Central memory CD8-positive, alpha-beta T cell (primary cell): ENCODE measurements around the gene RGS7.
"Not testable (repeated sequence)": the region's sequence is repeated elsewhere in the genome, so short reads cannot be mapped to it uniquely, and the experiment has no call there.

Experiments used
- ATAC-seq: fragments of 150-1000 bp; cut with Tn5 transposase; replicated peaks from 2 replicates; pipeline ENCODE4 v1.10.0; 2022; ENCODE audit warnings: mild to moderate bottlenecking, moderate FRiP score, moderate number of reproducible peaks; ENCODE audit not compliant: poor library complexity, severe bottlenecking; ENCODE audit errors: extremely low read depth
- DNase-seq, 2 donors: peaks; one replicate each; pipeline ENCODE4 v3.0.0; 2021; ENCODE audit warnings: low spot score in 2 of 2
- H3K27ac Mint-ChIP-seq: one replicate; pipeline ENCODE4 v1.8.0; 2022; ENCODE audit warnings: low read depth, mild to moderate bottlenecking, moderate library complexity, mixed read lengths
- H3K27me3 Mint-ChIP-seq: one replicate; pipeline ENCODE4 v1.8.0; 2022; ENCODE audit warnings: mixed read lengths
- H3K36me3 Mint-ChIP-seq: one replicate; pipeline ENCODE4 v1.8.0; 2022; ENCODE audit warnings: mild to moderate bottlenecking, moderate library complexity, mixed read lengths; ENCODE audit not compliant: insufficient read depth
- H3K4me1 Mint-ChIP-seq: one replicate; pipeline ENCODE4 v1.8.0; 2022; ENCODE audit warnings: mixed read lengths
- H3K4me3 Mint-ChIP-seq: one replicate; pipeline ENCODE4 v1.8.0; 2022; ENCODE audit warnings: mild to moderate bottlenecking, moderate library complexity, mixed read lengths
- H3K9me3 Mint-ChIP-seq: one replicate; pipeline ENCODE4 v1.8.0; 2022; ENCODE audit warnings: mixed read lengths

The RGS7 gene

DNA sequence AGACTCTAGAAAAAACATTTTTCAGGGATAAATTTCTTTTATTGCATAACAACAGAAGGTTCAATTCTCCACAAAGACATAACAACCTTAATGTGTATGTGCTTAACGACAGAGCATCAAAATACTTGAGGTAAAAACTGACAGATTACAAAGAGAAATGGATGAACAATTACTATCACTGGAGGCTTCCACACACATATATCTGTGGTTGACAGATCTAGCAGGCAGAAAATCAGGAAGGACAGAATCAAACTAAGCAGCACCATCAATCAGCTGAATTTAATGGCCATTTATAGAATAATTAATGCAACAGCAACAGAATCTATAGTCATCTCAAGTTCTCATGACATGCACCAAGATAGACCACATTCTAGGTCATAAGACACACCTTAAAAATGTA, 439.0 kb downstream of the RGS7 start:
- no peaks in the 10 kb centered on the region for H3K4me1 Mint-ChIP-seq

DNA sequence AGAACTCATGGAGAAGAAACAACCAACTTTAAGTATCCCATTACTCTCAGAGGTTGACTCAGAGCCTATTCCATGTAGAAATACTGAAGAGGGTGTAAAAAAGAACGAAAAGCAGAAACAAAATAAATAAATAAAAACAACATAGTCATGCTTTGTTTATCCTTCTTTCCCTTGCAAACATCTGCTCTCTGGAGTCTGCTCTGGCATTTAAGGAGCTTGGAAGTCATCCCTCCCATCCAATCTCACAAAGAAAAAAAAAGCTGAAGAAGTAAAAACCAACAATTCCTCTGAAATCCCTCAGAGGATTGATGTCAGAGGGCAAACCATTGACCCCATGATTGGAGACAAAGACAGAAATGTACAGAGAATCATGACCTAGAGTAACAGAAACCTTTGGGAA, 442.5 kb downstream of the RGS7 start:
- H3K4me3 Mint-ChIP-seq: no peak overlapping the region
- H3K27me3 Mint-ChIP-seq: no peaks in the 10 kb centered on the region
- no peak overlapping the region for H3K27ac Mint-ChIP-seq
- ATAC-seq: no peak
- H3K9me3 Mint-ChIP-seq: peaks cover 31% of the 10 kb centered on the region
- H3K36me3 Mint-ChIP-seq: no peaks in the 10 kb centered on the region
- no peak for DNase-seq
- H3K4me1 Mint-ChIP-seq: no peaks in the 10 kb centered on the region

More for the DNA sequence above, 439.0 kb downstream of the RGS7 start:
- peaks cover 37% of the 10 kb centered on the region for H3K9me3 Mint-ChIP-seq
- no peak overlapping the region for H3K27ac Mint-ChIP-seq
- no peak overlapping the region for H3K4me3 Mint-ChIP-seq
- DNase-seq (no peak), ATAC-seq (no peak)
- H3K36me3 Mint-ChIP-seq: no peaks in the 10 kb centered on the region
- H3K27me3 Mint-ChIP-seq: no peaks in the 10 kb centered on the region

DNA sequence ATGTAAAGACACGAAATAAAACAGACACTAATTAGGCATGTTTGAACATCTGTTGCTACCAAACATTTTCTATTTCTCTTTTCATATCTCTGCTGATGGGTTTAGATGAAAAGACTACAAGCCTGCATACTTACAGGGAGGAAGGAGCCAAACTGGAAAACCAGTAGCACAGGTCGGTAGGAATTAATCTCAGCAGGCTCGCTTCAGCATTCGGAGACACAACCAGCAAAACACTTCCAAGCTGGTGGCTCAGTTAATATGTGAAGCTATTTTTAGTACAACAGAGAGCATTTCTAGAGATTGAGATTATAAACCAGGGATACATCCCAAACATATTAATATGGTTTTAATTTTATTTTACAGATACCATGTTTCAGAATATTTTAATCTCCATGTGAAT, 444.2 kb downstream of the RGS7 start:
- DNase-seq (no peak), ATAC-seq (no peak)
- no peaks in the 10 kb centered on the region for H3K27me3 Mint-ChIP-seq
- H3K4me1 Mint-ChIP-seq: no peaks in the 10 kb centered on the region
- H3K27ac Mint-ChIP-seq: no peak overlapping the region
- H3K4me3 Mint-ChIP-seq: no peak overlapping the region
- H3K36me3 Mint-ChIP-seq: no peaks in the 10 kb centered on the region
- peaks cover 24% of the 10 kb centered on the region for H3K9me3 Mint-ChIP-seq

DNA sequence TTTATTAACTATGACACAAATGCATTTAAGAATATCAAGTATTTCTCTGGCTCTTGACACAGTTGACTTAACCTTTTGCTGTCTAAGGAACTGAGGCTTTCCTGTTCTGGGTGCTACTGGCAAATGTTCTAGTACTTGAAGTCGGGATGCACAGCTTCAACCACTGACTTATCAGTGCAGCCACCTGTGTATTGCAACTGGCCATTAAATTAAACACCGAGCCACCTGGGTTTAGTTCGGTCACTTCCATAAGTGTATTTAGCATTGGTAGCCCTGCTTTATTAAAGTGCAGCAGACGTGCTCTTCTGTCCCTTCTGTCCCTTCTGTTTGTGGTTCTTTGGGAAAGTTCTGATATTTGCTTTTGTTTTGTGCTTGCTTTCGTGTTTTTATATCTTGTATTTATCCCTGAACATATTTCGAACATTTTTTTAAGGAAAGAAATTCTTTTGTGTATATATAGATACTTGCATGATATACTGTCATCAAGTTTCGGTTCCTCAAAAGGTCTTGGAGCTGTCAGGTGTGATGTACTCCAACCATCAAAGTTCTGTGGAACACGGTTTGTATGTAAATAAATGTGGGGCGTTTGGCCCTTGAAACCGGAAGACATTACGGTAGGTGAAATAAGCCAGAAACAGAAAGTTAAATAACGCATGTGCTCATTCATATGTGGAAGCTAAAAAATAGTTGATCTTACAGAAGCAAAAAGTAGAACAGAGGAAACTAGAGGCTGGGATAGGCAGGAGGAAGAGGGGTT, 447.1 kb downstream of the RGS7 start:
- no peaks in the 10 kb centered on the region for H3K27me3 Mint-ChIP-seq
- H3K36me3 Mint-ChIP-seq: no peaks in the 10 kb centered on the region
- H3K9me3 Mint-ChIP-seq: peaks cover 20% of the 10 kb centered on the region
- DNase-seq: no peak
- no peaks in the 10 kb centered on the region for H3K4me1 Mint-ChIP-seq
- H3K27ac Mint-ChIP-seq: no peak overlapping the region
- H3K4me3 Mint-ChIP-seq: no peak overlapping the region
- ATAC-seq: no peak

DNA sequence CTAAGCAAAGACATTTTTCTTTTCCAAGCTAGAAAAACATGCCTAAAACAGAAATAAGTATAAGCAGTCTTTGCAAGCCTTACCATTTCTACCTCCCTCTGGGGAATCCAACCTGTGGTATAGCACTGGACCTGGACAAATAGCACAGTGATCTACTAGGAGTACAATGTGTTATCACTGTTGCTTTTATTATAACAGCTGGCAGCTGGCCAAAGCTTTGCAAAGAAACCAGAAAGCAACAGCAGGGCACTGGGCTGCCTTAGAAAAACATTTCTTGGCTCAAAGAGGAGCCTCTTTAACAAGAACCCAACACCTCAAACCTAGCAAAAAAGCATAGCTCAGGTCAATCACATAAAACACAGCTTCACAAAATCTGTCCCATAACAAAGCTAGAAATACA, 450.5 kb downstream of the RGS7 start:
- no peak overlapping the region for H3K27ac Mint-ChIP-seq
- ATAC-seq (no peak), DNase-seq (no peak)

DNA sequence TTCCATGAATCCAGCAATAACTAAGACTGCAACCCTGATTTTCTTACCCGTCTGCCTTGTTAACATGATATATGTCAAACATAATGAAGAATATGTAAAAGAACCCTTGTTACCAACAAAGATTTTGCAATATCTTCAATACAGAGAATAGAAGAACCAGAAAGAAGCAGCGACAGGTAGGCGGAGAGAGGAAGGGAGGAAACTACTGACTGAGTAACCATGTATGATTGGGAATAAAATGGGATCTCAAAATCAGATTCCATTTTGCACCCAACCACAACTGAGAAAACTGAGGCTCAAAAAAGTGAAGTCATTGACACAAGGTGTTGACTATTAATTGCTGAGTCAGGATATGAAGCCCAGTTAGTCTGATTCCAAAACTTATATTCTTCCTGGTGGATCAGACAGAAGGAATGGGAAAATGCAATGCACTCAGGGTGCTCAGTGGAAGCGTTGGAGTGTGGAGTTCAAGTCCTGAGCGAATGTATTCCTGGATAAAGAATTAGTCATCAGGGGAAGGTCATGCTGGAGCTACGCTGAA, 451.7 kb downstream of the RGS7 start:
- Mint-ChIP-seq H3K36me3 (no peaks in the 10 kb centered on the region), H3K9me3 (peaks cover 23% of the 10 kb centered on the region), H3K4me3 (no peak overlapping the region), H3K27ac (no peak overlapping the region), H3K4me1 (no peaks in the 10 kb centered on the region), H3K27me3 (no peaks in the 10 kb centered on the region)
- ATAC-seq: no peak
- DNase-seq: no peak

More for the DNA sequence above, 450.5 kb downstream of the RGS7 start:
- Mint-ChIP-seq H3K4me3 (no peak overlapping the region), H3K9me3 (peaks cover 30% of the 10 kb centered on the region), H3K36me3 (no peaks in the 10 kb centered on the region), H3K27me3 (no peaks in the 10 kb centered on the region), H3K4me1 (no peaks in the 10 kb centered on the region)

DNA sequence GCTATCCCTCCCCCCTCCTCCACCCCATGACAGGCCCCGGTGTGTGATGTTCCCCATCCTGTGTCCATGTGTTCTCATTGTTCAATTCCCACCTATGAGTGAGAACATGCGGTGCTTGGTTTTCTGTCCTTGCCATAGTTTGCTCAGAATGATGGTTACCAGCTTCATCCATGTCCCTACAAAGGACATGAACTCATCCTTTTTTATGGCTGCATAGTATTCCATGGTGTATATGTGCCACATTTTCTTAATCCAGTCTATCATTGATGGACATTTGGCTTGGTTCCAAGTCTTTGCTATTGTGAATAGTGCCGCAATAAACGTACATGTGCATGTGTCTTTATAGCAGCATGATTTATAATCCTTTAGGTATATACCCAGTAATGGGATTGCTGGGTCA, 461.6 kb downstream of the RGS7 start:
- not testable (repeated sequence) for ATAC-seq, DNase-seq, H3K4me3 Mint-ChIP-seq, H3K27ac Mint-ChIP-seq, H3K27me3 Mint-ChIP-seq, H3K4me1 Mint-ChIP-seq, H3K36me3 Mint-ChIP-seq
- H3K9me3 Mint-ChIP-seq: peaks cover 18% of the 10 kb centered on the region

DNA sequence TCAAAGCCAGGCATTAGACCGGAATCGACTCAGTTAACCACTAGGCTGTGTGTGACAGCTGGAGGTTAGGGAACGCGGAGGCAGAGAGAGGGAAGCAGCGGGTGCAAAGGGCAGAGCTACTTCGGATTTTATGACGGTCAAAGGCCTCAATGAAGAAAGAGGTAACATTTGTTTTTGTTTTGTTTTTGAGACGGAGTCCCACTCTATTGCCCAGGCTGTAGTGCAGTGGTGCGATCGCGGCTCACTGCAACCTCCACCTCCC, 468.3 kb downstream of the RGS7 start:
- no peak overlapping the region for H3K4me3 Mint-ChIP-seq
- peaks cover 5% of the 10 kb centered on the region for H3K9me3 Mint-ChIP-seq
- H3K27me3 Mint-ChIP-seq: no peaks in the 10 kb centered on the region

DNA sequence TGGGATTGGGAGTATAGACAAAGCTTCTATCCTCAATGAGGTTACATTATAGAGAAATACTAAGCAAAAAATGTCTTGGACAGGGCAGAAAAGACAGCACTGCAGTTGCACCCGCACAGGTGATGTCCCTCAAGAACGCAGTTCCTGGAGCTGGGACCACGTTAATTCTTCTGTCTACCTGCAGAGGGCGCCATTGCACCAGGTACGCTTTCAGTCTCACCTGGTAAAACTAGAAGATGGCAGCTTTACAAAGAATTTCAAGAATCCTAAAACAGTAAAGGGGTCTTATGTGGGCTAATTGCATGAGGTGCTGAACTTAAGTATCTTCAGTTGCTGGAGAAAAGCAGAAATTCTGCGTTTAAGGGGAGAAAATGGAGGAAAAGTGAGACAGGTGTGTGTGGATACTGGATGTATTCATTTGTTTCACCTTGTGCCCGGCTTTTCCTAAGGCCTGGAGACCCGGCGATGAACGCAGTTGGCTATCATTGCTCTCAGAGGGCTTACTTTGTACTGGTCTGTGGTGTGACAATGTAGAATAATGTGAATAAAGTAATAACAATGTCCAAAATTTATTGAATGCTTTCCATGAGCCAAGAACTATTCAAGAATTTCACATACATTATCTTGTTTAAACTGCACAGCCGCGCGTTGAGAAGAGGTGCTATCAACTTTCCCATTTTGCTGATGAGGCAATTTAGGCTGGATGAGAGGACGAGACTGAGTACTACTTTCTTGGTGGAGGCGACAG, 468.8 kb downstream of the RGS7 start:
- DNase-seq (no peak), ATAC-seq (no peak)
- Mint-ChIP-seq H3K9me3 (peaks cover 9% of the 10 kb centered on the region), H3K27me3 (no peaks in the 10 kb centered on the region), H3K4me1 (no peaks in the 10 kb centered on the region), H3K4me3 (no peak overlapping the region), H3K27ac (no peak overlapping the region), H3K36me3 (no peaks in the 10 kb centered on the region)

More for the DNA sequence above, 468.3 kb downstream of the RGS7 start:
- DNase-seq (no peak), ATAC-seq (no peak)
- H3K36me3 Mint-ChIP-seq: no peaks in the 10 kb centered on the region
- H3K27ac Mint-ChIP-seq: no peak overlapping the region
- no peaks in the 10 kb centered on the region for H3K4me1 Mint-ChIP-seq

DNA sequence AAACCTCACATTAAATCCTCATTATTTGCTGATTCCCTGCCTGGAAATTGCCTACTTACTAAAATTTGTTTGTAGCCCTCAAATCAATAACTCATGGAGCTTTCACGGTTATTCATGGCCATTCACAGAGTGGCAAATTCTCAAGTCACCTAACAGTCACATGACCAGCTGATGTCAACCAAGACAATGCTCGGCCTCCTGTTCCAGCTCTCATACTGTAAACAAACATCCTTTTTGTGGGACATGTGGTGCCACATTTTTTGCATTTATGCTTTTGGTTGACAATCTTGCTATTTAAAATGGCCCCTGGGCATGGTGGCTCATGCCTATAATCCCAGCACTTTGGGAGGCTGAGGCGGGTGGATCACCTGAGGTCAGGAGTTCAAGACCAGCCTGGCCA, 473.5 kb downstream of the RGS7 start:
- Mint-ChIP-seq H3K36me3 (no peaks in the 10 kb centered on the region), H3K4me3 (no peak overlapping the region), H3K9me3 (peaks cover 16% of the 10 kb centered on the region), H3K27ac (no peak overlapping the region), H3K27me3 (no peaks in the 10 kb centered on the region), H3K4me1 (no peaks in the 10 kb centered on the region)
- DNase-seq (no peak), ATAC-seq (no peak)

DNA sequence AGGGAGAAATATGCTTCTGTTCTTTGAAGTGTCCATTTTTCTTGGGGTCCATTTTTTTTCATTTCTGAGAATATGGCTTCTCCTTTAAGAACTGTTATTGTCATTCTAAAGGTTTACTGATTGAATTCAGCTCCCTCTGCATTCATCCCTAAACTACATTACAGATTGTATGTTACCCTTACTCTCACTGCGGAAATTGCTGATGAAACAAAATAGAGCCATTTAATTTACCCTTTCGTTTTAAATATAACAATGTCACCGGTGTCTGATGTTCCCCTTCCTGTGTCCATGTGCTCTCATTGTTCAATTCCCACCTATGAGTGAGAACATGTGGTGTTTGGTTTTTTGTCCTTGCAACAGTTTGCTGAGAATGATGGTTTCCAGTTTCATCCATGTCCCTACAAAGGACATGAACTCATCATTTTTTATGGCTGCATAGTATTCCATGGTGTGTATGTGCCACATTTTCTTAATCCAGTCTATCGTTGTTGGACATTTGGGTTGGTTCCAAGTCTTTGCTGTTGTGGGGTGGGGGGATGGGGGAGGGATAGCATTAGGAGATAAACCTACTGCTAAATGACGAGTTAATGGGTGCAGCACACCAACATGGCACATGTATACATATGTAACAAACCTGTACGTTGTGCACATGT, 474.2 kb downstream of the RGS7 start:
- H3K9me3 Mint-ChIP-seq: peaks cover 16% of the 10 kb centered on the region
- not testable (repeated sequence) for H3K4me1 Mint-ChIP-seq, H3K27ac Mint-ChIP-seq, ATAC-seq, H3K27me3 Mint-ChIP-seq, DNase-seq, H3K36me3 Mint-ChIP-seq, H3K4me3 Mint-ChIP-seq

DNA sequence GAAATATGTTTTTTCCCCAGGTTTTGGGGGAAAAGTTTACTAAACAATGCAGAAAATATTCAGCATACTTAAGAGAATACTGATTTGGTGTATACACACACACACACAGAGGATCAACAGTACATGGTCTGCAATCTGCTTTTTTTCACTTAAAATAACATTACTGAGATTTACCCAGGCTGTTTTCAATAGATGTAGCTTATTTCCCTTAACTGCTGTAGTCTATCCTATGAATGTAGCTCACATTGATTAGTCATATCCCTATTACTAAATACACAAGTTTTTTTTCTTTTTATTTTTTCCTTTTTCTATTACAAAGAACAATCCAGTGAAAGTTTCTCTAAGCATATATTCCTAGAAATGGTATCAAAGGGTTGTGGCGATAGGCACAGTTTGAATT, 478.4 kb downstream of the RGS7 start:
- H3K27me3 Mint-ChIP-seq: no peaks in the 10 kb centered on the region
- no peak for DNase-seq
- no peak for ATAC-seq
- H3K27ac Mint-ChIP-seq: no peak overlapping the region
- H3K36me3 Mint-ChIP-seq: no peaks in the 10 kb centered on the region
- no peak overlapping the region for H3K4me3 Mint-ChIP-seq
- H3K4me1 Mint-ChIP-seq: no peaks in the 10 kb centered on the region
- peaks cover 21% of the 10 kb centered on the region for H3K9me3 Mint-ChIP-seq

DNA sequence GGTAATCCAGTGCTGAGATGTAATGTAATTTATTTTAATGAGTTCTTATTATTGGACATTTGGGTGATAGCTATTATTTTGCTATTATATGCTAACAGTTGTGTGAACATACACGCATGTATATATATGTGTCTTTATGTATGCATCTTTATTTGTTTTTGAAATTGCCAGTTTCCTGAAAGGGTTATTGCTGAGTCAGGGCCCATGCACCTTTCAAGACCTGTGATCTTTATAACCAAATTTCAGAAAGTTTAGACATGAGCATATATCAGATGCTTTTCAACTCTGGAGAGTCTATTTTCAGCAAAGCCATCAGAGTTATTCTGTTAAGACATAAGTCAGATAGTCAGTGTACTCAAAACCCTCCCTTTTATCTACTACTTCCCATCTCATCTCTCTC, 479.4 kb downstream of the RGS7 start:
- DNase-seq: no peak
- Mint-ChIP-seq H3K4me3 (no peak overlapping the region), H3K27me3 (no peaks in the 10 kb centered on the region), H3K36me3 (no peaks in the 10 kb centered on the region), H3K27ac (no peak overlapping the region), H3K9me3 (peaks cover 15% of the 10 kb centered on the region), H3K4me1 (no peaks in the 10 kb centered on the region)
- no peak for ATAC-seq
